GM12892 (cell line): ENCODE measurements around the gene SFMBT1.

Experiments
- POLR2A ChIP-seq: IDR thresholded peaks from 2 replicates; pipeline ENCODE4 v1.6.1; 2011; ENCODE audit warnings: low read depth, low read length, control low read depth
- POLR2AphosphoS5 ChIP-seq: IDR thresholded peaks from 2 replicates; pipeline ENCODE4 v1.6.1; 2011; ENCODE audit warnings: low read depth, low read length, control low read depth

GRCh38 chr3:53024315-53024714, 21.6 kb downstream of the SFMBT1 start:
- no peak for TF ChIP-seq POLR2A
- TF ChIP-seq POLR2AphosphoS5 = no peak
